ENCODE measurements around the gene AKAP9.
A peak's percentile ranks its signal among the peaks of the same experiment; 100 is the strongest.
"Not testable (repeated sequence)": the region's sequence is repeated elsewhere in the genome, so short reads cannot be mapped to it uniquely, and the experiment has no call there.

AKAP9 gene

DNA sequence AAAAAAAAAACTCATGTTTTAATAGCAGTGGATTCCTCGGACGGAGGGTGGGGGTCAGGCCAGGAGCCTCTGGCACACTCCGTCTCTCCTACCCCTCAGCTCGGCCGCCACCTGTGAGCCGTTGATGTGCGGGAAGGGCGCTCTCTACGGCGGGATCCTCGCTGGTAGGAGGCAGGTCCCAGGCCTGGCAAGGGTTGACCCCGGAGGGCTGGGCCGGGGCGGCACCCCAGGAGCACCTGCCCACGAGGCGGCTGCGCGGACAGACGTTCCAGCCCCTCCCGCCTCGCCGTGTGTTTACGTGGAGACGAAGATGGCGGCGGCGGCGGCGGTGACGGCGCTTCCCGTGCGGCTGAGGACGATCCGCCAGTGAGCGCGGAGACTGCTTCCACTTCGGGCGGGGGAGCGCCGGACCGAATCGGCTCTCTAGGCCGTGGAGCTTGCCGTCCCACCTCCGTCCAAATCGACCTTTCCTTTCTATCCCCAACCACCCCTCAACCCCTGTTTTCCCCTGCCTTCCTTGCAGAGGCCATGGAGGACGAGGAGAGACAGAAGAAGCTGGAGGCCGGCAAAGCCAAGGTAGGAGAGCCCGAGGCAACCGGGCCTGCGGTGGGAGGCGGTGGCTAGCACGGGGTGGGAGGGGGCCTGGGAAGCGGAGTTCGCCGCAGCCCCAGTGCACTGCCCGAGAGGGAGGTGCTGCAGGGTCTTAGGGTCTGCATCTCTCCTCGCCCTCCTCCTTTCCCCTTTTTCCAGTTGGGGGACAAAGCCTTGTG lies at the start of gene AKAP9:
AKAP9 (plus strand) TSS at position 291 of the 770 bp plus-strand sequence; CDS start at position 529, 238 bp downstream.
- peak; percentile 36 for DNase-seq

DNA sequence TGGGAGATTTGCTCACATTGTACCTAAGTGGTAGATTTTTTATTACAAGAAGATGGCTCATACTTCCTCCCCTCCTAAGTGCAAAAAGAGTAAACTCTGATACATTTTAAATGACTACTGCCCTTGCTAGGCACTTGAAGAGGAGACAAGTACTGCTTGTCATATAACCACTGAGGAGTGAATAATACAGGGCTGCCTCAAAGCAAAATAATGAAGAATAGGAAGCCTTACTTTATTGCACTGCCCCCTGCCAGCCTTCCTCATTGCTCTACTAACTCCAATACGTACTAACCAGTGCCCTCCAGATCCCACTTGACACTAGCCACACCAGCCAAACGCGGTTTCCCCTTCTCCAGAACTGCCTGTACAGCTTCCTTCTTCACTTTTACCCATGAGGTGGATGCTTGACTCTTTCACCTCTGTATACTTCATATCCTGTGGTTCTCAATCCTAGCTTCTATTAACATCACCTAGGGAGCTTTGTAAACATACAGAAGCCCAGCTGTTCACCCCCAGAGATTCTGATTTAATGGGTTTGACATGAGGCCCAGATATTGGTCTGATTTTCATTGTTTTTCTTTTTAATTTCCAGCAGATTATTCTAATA lies 48.5 kb upstream of the AKAP9 start:
- no peak for DNase-seq

DNA sequence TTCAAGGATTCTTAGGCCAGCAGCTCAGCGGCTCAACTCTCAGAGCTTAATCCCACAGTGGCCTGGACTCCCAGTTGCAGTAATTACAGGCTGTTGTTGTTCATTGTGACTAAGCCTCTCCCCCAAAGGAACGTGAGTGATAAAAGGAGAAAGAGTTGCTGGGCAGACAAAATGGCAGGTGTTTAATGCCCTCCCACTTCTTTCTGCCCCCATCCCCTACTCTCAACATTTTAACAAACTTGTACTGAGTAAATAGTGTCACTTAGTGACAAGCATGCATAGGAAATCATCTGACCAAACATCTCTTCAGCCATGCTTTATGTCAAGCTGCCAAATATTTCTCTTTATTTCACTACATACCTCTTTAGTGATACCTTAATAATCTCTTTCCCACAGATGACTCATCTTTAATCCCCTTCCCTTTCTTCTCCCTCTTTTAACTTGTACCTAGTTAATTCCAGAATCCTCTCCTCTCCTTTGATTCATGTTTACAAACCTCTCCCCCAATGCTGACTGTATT lies 47.8 kb upstream of the AKAP9 start:
- no peak for DNase-seq

DNA sequence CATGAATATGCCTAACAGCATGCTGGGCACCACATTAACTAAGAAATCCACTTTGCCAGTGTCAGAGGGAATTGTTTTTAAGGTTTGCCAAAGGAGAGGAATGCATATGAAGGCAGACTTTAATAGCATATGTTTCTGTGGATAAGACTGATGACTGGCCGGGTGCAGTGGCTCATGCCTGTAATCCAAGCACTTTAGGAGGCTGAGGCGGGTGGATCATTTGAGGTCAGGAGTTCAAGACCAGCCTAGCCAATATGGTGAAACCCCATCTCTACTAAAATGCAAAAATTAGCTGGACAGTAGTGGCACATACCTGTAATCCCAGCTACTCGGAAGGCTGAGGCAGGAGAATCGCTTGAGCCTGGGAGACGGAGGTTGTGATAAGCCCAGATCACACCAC lies 47.0 kb upstream of the AKAP9 start:
- not testable (repeated sequence) for DNase-seq

DNA sequence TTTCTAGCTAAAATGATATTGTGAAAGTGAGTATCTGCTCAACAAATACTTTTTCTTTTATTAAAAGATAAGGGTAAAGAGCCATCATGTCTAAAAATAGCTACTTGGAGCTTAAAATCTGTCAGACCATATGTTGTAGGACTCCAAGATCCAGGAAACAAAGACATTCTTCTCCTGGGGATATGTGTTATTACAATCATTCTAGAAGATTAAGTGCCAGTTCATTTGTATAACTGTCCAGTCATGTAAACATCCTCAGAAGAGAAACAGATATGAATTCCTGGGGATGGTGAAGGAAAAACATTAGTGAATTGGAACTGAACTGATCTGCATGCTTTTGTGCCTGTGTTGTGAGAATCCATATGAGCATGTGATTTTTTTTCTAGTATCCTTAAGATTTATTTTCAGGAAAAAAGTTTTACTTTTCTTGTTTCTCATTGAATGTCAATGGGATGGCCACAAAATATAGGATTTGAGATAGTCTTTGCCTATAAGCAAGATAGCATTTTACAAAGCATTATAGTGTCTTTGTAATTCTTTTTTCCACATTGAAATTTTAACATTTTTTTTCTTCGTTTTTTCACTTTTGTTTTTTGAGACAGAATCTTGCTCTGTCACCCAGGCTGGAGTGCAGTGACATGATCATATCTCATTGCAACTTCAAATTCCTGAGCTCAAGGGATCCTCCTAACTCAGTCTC lies 45.7 kb upstream of the AKAP9 start:
- DNase-seq: no peak

DNA sequence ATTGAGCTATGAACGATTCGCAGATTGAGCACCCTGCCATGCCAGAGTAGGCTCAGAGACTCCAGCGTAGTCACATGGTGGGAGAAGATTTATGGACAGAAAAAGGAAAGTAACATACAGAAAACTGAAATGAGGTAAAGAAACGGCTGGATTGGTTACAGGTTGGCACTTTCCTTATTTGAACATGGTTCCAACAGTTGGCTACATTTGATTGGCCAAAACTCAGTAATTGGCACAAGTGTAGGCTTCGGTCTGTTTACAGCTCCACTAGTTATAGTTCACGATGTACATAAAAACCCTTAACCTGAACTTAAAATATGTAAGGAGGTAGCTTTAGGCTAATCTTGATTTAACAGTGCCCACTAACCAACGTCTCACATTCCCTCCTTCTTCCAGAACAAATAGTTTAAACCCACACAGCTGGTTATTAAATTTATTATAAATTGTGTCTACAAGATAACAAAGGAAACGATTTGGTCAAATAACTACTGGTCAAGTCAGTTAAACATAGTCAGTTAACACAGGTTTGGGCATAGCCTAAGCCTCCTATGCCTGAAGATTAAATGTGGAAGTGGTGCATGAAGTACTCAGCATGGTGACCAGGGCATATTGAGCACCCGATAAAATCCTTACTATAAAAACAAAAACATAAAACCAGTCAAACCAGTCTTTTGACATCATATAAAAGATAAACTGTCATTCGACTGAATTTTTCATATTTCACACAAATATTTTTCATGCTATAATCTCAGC lies 42.2 kb upstream of the AKAP9 start:
- no peak for DNase-seq

DNA sequence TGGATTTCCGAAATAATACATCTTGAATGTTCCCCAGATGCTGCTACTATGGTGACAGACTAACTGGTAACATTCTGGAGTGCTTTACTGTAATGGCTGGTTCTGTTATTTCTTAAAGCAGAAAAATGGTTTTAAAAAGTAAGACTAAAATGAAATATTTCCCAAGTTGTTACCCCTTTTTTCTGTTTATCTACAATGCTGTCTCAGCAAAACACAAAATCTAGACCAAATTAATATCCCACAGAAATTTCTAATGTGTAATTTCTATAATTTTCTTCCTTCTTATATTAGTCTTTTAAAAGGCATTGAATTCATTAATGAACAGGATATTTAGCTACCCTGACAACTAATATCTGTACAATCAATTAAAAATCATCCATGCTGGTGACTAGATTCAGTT lies 41.1 kb upstream of the AKAP9 start:
- DNase-seq: no peak

DNA sequence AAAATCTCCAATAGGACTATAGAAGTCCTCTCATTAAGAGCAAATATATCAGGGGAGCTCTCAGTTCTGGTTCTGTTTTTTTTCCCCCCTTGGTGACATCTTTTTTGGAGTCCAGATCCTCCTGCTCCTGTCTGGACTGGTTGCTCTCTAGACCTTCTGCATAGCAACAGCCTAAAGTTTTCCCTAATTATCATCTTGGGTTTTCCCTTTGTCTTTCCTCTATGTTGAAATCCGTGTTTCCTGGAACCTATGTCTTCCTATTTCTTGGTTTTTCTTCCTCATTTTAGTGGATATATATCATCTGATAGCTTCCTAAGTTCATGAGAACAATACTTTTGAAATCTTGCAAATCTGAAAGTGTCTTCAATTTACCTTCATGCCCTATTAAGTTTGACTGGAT lies 30.5 kb upstream of the AKAP9 start:
- DNase-seq: no peak

DNA sequence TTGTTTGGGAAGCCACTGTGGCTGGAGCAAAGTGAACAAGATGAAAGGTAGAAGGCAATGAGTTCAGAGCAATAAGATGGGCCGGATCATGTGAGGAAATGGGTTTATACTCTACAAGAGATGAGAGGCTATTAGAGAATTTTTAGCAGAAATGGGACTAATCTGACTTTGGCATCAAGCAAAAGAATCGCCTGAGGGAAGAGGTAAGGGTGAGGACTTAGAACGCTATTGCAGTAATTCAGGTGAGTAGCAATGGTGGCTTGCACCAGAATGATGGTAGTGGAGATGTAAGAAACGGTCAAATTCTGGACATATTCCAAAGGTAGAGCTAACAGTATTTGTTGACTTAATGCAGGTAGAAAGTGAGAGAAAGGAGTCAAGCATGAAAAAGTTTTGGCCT lies 29.5 kb upstream of the AKAP9 start:
- no peak for DNase-seq

DNA sequence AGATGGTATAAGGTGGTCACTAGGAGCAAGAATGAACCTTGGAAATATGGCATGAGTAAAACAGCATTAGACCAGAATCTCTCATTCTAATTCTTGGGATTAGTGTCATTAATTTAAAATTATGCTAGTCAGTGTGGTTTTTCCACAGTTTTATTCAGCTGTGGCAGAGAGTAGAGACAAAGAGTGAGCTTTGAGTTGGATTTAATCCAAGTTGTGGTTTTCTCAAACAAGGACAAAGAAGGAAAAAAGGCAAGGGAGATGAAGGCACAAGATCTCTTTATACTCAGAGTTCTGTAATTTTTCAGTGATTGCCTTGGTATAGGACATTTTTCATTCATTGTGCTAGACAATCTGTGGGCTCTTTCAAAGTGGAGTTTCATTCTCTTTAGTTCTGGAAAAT lies 28.2 kb upstream of the AKAP9 start:
- DNase-seq: no peak

DNA sequence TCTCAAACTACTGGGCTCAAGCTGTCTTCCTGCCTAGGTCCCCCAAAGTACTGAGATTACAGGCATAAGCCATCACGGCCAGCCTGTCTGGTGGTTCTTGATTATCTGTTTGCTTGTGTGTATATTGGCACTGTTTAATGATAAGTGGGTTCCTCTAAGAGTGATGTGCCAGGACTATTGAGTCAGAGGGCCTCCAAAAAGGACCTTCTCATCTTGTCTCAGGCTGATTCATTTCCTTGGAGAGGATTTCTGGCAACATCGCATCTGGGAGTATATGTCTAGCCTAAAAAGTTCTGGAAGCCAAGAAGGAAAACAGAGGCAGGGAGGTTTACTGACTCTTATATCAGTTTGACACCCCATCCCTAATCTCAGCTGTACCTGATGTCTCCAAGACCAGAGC lies 27.1 kb upstream of the AKAP9 start:
- no peak for DNase-seq

DNA sequence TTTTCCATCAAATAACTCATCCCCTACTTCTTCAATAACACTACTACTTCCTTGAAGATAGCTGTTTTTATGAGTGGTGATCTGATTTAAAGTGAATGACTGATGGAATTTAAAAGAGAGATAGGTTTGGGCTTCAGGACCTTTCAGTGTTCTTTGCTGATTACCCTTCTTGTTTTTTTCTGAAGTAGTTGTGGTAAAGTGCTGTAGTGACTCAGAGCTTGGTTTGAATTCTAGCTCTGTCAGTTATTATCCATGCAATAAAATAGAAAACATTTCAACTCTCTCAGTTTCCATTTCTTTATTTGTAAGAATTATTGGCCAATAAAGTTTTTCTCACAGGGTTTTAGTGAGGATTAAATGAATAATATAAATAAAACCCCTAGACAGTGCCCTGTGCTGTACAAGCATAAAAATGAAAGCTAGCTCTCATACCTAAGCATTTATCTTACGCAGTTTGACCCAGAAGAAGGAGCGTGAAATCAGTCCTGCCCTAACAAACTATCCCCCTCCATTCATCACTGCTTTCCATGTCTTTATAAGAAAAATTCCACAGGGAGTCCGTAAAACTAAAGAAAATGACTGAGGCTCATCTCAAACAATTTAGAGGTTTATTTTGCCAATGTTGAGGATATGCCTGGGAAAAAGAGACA lies 25.1 kb upstream of the AKAP9 start:
- no peak for DNase-seq

DNA sequence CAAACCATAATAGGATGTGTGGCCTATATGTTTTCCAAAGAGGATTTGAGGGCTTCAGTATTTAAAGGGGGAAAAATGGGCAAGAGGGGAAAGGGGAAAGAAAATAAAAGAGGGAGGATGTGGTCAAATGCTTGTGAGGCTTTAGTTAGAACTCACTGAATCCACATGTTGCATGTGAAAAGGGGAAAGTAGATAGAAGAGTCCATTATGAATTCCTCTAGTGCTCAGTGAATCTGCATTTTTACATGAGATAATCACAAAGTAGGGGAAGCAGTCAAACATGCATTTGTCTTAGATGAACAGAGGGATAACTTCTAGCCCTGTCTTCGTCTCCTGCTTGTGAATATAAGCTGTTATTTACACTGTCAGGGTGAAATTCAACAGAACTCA lies 24.6 kb upstream of the AKAP9 start:
- DNase-seq: no peak

DNA sequence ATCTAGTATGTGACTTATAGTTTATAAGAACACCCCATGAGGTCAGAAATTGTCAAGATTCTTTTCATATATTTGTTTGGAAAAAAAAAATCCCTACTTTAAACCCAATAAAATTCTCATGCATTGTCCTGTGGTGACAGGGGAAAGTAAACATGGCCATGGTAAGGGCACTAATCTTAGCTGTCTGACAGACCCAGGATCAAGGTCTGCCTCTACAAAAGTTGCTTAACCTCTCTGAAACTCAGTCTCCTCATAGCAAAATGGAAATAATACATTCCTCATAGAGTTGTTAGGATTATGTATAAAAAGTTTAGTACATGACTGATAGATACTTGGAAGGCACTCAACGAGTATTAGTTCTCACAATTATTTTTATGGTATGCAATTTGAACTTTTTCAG lies 22.3 kb upstream of the AKAP9 start:
- DNase-seq: no peak

DNA sequence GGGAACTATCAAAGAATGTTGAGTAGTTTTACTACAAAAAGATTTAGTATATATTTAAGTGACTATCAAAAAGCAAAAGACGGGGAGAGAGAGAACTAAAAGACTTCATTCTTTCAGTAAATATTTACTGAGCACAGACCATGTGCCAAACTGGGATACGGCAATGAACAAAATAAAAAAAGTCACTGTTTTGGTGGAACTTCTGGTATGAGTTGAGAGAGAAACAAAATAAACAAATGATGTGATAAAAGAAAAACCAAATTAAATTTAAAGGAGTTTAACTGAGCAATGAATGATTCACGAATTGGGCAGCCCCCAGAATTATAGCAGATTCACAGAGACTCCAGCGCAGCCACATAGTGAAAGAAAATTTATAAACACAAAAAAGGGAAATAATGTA lies 17.8 kb upstream of the AKAP9 start:
- no peak for DNase-seq

DNA sequence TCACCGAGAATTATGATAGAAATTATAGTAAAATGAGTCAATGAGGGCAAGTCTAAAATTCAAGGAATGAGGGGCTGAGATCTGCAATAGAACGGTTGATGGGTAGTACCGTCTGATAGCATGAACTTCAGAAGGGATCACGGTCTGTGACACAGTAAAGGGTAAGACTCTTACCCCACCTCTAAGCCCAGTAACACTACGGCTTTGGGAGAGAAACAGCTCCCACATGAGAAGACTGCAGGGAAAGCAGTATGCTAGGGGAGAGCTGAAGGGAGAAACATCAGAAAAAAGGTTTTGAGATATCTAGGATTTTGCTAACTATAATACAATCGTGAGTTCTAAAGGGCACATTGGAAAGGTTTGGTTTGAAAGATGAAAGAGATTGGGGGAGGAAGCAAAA lies 12.8 kb upstream of the AKAP9 start:
- DNase-seq: no peak

DNA sequence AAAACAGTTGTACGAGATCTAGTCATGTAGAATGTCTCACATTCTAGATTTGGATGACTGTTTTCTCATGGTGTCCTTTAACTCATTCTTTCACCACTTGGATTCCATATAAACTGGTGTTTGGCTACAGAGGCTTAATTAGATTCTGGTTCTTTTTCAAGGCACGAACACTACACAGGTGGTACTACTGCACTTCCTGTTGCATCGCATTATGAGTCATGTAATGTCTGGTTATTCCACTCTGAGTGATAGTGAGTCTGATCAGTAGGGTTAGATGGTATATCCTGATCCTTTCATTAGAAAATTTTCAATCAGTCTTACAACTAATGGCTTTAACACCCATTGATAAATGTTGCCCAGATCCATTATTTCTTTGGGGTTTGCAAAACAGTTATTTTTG lies 11.2 kb upstream of the AKAP9 start:
- DNase-seq: no peak

DNA sequence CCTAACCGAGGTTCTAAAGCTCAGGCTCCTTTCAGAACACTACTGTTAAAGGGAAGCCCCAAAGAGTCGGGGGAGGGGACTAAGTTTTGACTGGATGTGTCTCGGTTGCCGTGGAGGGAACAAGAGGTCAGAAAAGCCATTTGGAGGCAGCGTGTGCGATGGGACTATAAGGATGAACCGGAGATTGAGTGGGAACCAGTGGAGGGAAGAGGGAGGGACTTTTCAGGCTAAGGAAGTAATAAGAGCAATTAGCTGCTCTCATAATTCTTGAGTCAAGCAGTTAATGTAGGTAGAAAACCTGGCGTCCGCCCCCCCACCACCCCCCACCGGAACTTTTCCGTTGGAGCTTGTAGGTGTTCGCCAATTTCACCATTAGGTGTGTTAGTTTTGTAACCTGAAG lies 491 bp upstream of the AKAP9 start:
- DNase-seq: no peak

DNA sequence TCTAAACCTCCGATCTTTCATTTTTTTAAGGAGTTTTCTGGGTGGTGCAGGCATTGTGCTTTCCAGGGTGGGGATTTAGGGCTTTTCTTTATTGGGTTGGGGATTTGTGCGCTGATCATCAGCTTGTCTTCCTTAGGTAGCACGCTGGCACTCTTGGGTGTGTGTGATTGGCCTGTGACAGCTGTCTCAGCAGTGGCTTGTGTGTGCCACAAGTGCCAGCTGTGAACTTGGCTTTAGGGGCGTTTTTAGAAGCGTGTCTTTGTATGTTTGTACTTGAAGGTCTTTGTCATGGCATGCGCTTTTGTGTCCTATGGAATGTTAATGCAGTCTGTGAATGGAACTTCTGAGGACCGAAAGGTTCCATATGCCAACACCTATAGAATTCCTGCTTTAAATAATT lies 788 bp downstream of the AKAP9 start:
- DNase-seq: no peak

DNA sequence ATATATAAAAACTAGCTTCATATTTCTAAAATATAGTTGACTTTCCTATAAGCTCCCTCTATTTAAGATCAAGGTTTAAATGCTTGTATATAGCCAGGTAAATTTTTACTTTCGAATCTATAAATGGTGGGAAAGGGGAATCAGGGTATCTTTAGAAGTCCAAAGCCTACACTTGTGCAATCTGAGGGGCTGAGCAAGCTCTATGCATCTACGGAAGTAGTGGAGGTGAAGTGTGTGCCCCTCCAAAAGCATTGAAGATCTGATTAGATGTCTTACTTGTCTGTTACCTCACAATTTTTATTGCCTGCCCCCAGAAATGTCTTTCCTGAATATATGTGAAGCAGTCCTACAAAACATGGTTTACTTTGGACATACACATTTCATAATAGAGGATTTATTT lies 1.6 kb downstream of the AKAP9 start:
- DNase-seq: no peak

DNA sequence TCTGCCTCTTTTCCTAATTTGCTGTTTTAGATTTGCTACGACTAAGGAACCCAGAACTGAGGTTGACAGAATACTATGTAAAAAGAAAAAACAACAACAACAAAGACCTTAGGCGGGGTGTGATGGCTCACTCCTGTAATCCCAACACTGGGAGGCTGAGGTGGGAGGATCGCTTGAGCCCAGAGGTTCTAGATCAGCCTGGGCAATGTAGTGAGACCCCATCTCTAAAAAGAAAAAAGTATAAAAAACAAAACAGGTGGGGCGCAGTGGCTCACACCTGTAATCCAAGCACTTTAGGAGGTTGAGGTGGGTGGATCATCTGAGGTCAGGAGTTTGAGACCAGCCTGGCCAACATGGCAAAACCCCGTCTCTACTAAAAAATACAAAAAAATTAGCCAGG lies 4.3 kb downstream of the AKAP9 start:
- not testable (repeated sequence) for DNase-seq

DNA sequence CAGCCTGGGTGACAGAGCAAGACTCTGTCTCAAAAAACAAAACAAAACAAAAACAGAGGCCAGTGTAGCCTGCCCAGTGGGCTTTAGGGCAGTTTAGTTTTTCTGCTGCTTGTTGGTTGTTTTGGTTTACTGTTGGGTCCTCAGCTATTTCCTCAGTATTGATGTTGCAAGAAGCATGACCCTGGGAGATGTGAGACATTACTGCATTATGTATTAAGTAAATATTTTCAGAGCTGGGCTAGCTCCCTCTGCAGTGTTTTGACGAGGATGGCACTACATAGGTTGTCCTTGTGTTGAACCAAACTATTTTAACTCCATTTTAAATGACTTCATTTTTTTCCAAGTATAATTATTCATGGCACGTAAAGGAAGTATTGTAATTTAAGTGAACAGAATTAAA lies 4.8 kb downstream of the AKAP9 start:
- peak; percentile 3 for DNase-seq

DNA sequence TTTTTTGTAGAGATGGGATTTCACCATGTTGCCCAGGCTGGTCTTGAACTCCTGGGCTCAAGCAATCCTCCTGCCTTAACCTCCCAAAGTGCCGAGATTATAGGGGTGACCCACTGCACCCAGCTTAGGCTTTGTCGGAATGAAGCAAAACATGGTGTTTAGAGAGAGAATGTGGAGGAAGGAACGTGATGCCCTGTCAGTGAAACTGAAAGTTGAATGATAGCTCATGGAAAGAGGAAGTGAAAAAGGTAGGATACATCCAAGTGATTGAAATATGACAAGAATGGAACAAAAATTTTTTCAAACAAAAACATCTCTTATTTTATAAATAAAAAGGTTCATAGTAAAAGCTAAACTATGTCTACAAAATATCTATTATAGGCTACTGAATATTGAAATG lies 5.9 kb downstream of the AKAP9 start:
- DNase-seq: no peak

Measured in amniotic stem cell (primary cell).